CD4-positive, alpha-beta memory T cell (primary cell): ENCODE results near the gene MEGF11. TPM values are rescaled to one million over a fixed set of nuclear protein-coding genes. Genes with fewer than 3 reads are reported as not detected.

Experiments
- CTCF ChIA-PET: fragments of 350-600 bp; sonication (Branson Sonifier 250); formaldehyde crosslinking; loops from one replicate; lab custom pipeline; 2021; ENCODE audit warnings: inconsistent platforms; ENCODE audit not compliant: partially characterized antibody; lab: Charles Lee
- POLR2A ChIA-PET: fragments of 350-600 bp; sonication (Branson Sonifier 250); formaldehyde crosslinking; loops from one replicate; lab custom pipeline; 2021; ENCODE audit not compliant: partially characterized antibody; lab: Charles Lee
- DNase-seq, 5 donors: peaks; one replicate each; pipeline versions ENCODE4 v3.0.0 to v3.0.0-alpha.2; 2020 to 2022; ENCODE audit warnings: mixed read lengths in 1 of 5
- H3K27ac ChIP-seq: one replicate; pipeline ENCODE4 v1.7.0; 2013; ENCODE audit warnings: low read depth, low read length
- H3K27me3 ChIP-seq: 2 replicates; pipeline ENCODE4 v1.7.0; 2013; ENCODE audit warnings: mild to moderate bottlenecking, low read length, moderate library complexity; ENCODE audit not compliant: insufficient read depth
- H3K36me3 ChIP-seq: 2 replicates; pipeline ENCODE4 v1.7.0; 2013; ENCODE audit warnings: mild to moderate bottlenecking, low read length, moderate library complexity; ENCODE audit not compliant: insufficient read depth
- H3K4me1 ChIP-seq: 2 replicates; pipeline ENCODE4 v1.7.0; 2013; ENCODE audit warnings: mild to moderate bottlenecking, low read length, moderate library complexity; ENCODE audit not compliant: insufficient read depth
- H3K4me3 ChIP-seq, 2 donors: one replicate each; pipeline ENCODE4 v1.7.0; 2013; ENCODE audit warnings: low read length in 2 of 2, mild to moderate bottlenecking in 1 of 2
- H3K9me3 ChIP-seq, 2 donors: one replicate each; pipeline ENCODE4 v1.7.0; 2013; ENCODE audit warnings: low read length in 2 of 2, control low read depth in 1 of 2; ENCODE audit not compliant: control insufficient read depth in 1 of 2
- H3K27ac Mint-ChIP-seq, 7 donors: one replicate each; pipeline ENCODE4 v1.8.0; 2020 to 2021; ENCODE audit warnings: mixed read lengths in 7 of 7, mild to moderate bottlenecking in 6 of 7, inconsistent platforms in 3 of 7, moderate library complexity in 3 of 7
- H3K27me3 Mint-ChIP-seq, 2 donors: one replicate each; pipeline ENCODE4 v1.8.0; 2020 to 2021; ENCODE audit warnings: mixed read lengths in 2 of 2
- H3K36me3 Mint-ChIP-seq, 2 donors: one replicate each; pipeline ENCODE4 v1.8.0; 2020 to 2021; ENCODE audit warnings: mixed read lengths in 2 of 2, inconsistent platforms in 1 of 2, mild to moderate bottlenecking in 1 of 2
- H3K4me1 Mint-ChIP-seq, 4 donors: one replicate each; pipeline ENCODE4 v1.8.0; 2020 to 2021; ENCODE audit warnings: mixed read lengths in 4 of 4, mild to moderate bottlenecking in 1 of 4
- H3K4me3 Mint-ChIP-seq, 8 donors: one replicate each; pipeline ENCODE4 v1.8.0; 2020 to 2021; ENCODE audit warnings: mixed read lengths in 8 of 8, mild to moderate bottlenecking in 7 of 8, moderate library complexity in 6 of 8, inconsistent platforms in 3 of 8
- H3K9me3 Mint-ChIP-seq, 8 donors: one replicate each; pipeline ENCODE4 v1.8.0; 2020 to 2021; ENCODE audit warnings: mixed read lengths in 8 of 8, mild to moderate bottlenecking in 5 of 8, inconsistent platforms in 3 of 8, moderate library complexity in 1 of 8
- intact Hi-C: fragments of 100-400 bp; cut with micrococcal nuclease; formaldehyde crosslinking; loops from one replicate; pipeline ENCODE4 v1.15.1; 2023
- polyA plus RNA-seq, 2 donors: library from polyadenylated mRNA; unstranded; fragments of 300-500 nt; fragmentation: Illumina TruSeq; gene quantifications; one replicate each; pipeline ENCODE4 v1.2.3, GENCODE V29; 2021
- total RNA-seq, 2 experiments: library from RNA; stranded (reverse); gene quantifications; one replicate each; pipeline ENCODE4 v1.2.3, GENCODE V29; 2021

Gene MEGF11
- total and polyA plus RNA-seq, 4 experiments from 2014 or later = 0.69 TPM; not detected in 3

- intact Hi-C loops = no loop called here
Observed at GRCh38 chr15:66078196-66078928, 175.2 kb downstream of the MEGF11 start.

GRCh38 chr15:66077320-66077663 lies 176.3 kb downstream of the MEGF11 start:
- peaks cover 13 to 19% of the 10 kb centered on the region in 2 donors for H3K27me3 Mint-ChIP-seq

More at GRCh38 chr15:66078196-66078928, 175.2 kb downstream of the MEGF11 start:
- Mint-ChIP-seq H3K4me3 (no peak overlapping the region), H3K36me3 (no peaks in the 10 kb centered on the region), H3K4me1 (no peaks in the 10 kb centered on the region), H3K9me3 (peaks cover 0 to 2% (median 0%) of the 10 kb centered on the region in 8 donors), H3K27me3 (peaks cover 18 to 20% of the 10 kb centered on the region in 2 donors), H3K27ac (no peak overlapping the region)
- H3K36me3 ChIP-seq = no peaks in the 10 kb centered on the region
- ChIA-PET CTCF (no interaction called here), POLR2A (no interaction called here)
- H3K27ac ChIP-seq = no peak overlapping the region
- peaks cover 10% of the 10 kb centered on the region for H3K27me3 ChIP-seq
- H3K9me3 ChIP-seq = no peaks in the 10 kb centered on the region
- H3K4me1 ChIP-seq = no peaks in the 10 kb centered on the region
- no peak overlapping the region for H3K4me3 ChIP-seq
- DNase-seq = no peak

GRCh38 chr15:66076591-66077319 lies 176.8 kb downstream of the MEGF11 start:
- ChIA-PET POLR2A (no interaction called here), CTCF (no interaction called here)
- Histone ChIP-seq H3K9me3 (no peaks in the 10 kb centered on the region), H3K27me3 (peaks cover 10% of the 10 kb centered on the region), H3K4me3 (no peak overlapping the region), H3K27ac (no peak overlapping the region), H3K4me1 (no peaks in the 10 kb centered on the region), H3K36me3 (no peaks in the 10 kb centered on the region)
- intact Hi-C loops = no loop called here
- H3K4me3 Mint-ChIP-seq = no peak overlapping the region
- no peak overlapping the region for H3K27ac Mint-ChIP-seq
- H3K4me1 Mint-ChIP-seq = no peaks in the 10 kb centered on the region
- no peak for DNase-seq
- H3K27me3 Mint-ChIP-seq = peaks cover 13 to 19% of the 10 kb centered on the region in 2 donors
- H3K36me3 Mint-ChIP-seq = no peaks in the 10 kb centered on the region
- H3K9me3 Mint-ChIP-seq = no peaks in the 10 kb centered on the region

More at GRCh38 chr15:66077320-66077663, 176.3 kb downstream of the MEGF11 start:
- no peaks in the 10 kb centered on the region for H3K4me1 Mint-ChIP-seq
- no peak overlapping the region for H3K27ac Mint-ChIP-seq
- no peaks in the 10 kb centered on the region for H3K36me3 Mint-ChIP-seq
- no peak overlapping the region for H3K4me3 Mint-ChIP-seq
- no peak for DNase-seq
- intact Hi-C loops = no loop called here
- Histone ChIP-seq H3K4me3 (no peak overlapping the region), H3K9me3 (no peaks in the 10 kb centered on the region), H3K4me1 (no peaks in the 10 kb centered on the region), H3K36me3 (no peaks in the 10 kb centered on the region), H3K27me3 (peaks cover 10% of the 10 kb centered on the region), H3K27ac (no peak overlapping the region)
- ChIA-PET POLR2A (no interaction called here), CTCF (no interaction called here)
- no peaks in the 10 kb centered on the region for H3K9me3 Mint-ChIP-seq

- POLR2A ChIA-PET = no interaction called here
- Histone ChIP-seq H3K4me3 (no peak overlapping the region), H3K9me3 (no peaks in the 10 kb centered on the region), H3K27me3 (peaks cover 10% of the 10 kb centered on the region), H3K36me3 (no peaks in the 10 kb centered on the region), H3K4me1 (no peaks in the 10 kb centered on the region), H3K27ac (no peak overlapping the region)
- Mint-ChIP-seq H3K4me1 (no peaks in the 10 kb centered on the region), H3K36me3 (no peaks in the 10 kb centered on the region), H3K4me3 (no peak overlapping the region), H3K27ac (no peak overlapping the region), H3K9me3 (peaks cover 0 to 2% (median 0%) of the 10 kb centered on the region in 8 donors), H3K27me3 (peaks cover 13 to 19% of the 10 kb centered on the region in 2 donors)
- intact Hi-C loops = no loop called here
- CTCF ChIA-PET = no interaction called here
- no peak for DNase-seq
Observed at GRCh38 chr15:66075947-66076346, 177.6 kb downstream of the MEGF11 start.

- H3K9me3 ChIP-seq = no peaks in the 10 kb centered on the region
- Mint-ChIP-seq H3K27ac (no peak overlapping the region), H3K27me3 (peaks cover 11 to 15% of the 10 kb centered on the region in 2 donors), H3K4me1 (no peaks in the 10 kb centered on the region), H3K4me3 (no peak overlapping the region), H3K9me3 (peaks cover 0 to 2% (median 0%) of the 10 kb centered on the region in 8 donors), H3K36me3 (no peaks in the 10 kb centered on the region)
- ChIA-PET CTCF (no interaction called here), POLR2A (no interaction called here)
- H3K4me3 ChIP-seq = no peak overlapping the region
- DNase-seq = no peak
- no peaks in the 10 kb centered on the region for H3K36me3 ChIP-seq
- no peak overlapping the region for H3K27ac ChIP-seq
- H3K27me3 ChIP-seq = peaks cover 7% of the 10 kb centered on the region
- intact Hi-C loops = no loop called here
- H3K4me1 ChIP-seq = no peaks in the 10 kb centered on the region
Observed at GRCh38 chr15:66072616-66073361, 180.8 kb downstream of the MEGF11 start.

- no peak overlapping the region for H3K4me3 Mint-ChIP-seq
- CTCF ChIA-PET = no interaction called here
- intact Hi-C loops = no loop called here
- Histone ChIP-seq H3K27ac (no peak overlapping the region), H3K4me1 (no peaks in the 10 kb centered on the region), H3K9me3 (no peaks in the 10 kb centered on the region), H3K4me3 (no peak overlapping the region), H3K27me3 (peaks cover 7% of the 10 kb centered on the region), H3K36me3 (no peaks in the 10 kb centered on the region)
- peak overlapping the region in 1 of 7 donors; percentile 38 for H3K27ac Mint-ChIP-seq
- DNase-seq = no peak
- H3K27me3 Mint-ChIP-seq = peaks cover 5 to 8% of the 10 kb centered on the region in 2 donors
- POLR2A ChIA-PET = no interaction called here
- H3K9me3 Mint-ChIP-seq = peaks cover 0 to 2% (median 0%) of the 10 kb centered on the region in 8 donors
- no peaks in the 10 kb centered on the region for H3K4me1 Mint-ChIP-seq
- H3K36me3 Mint-ChIP-seq = no peaks in the 10 kb centered on the region
Observed at GRCh38 chr15:66071921-66072295, 181.6 kb downstream of the MEGF11 start.
